KOPT-K1 (cell line): Measurements from ENCODE around the gene C19orf53.

Source experiments
- H3K27ac ChIP-seq: fragments of 200-600 bp; sonication (generic); 2 replicates; pipeline ENCODE4 v1.5.1; 2016; ENCODE audit warnings: antibody characterized with exemption, mild to moderate bottlenecking, low read depth, low read length; ENCODE audit not compliant: poor library complexity, severe bottlenecking
- H3K36me3 ChIP-seq: fragments of 200-600 bp; sonication (generic); 2 replicates; pipeline ENCODE4 v1.5.1; 2017; ENCODE audit warnings: antibody characterized with exemption, mild to moderate bottlenecking, low read length, moderate library complexity; ENCODE audit not compliant: insufficient read depth
- H3K9me3 ChIP-seq: fragments of 200-600 bp; sonication (generic); 2 replicates; pipeline ENCODE4 v1.5.1; 2017; ENCODE audit warnings: antibody characterized with exemption, low read length, mild to moderate bottlenecking; ENCODE audit not compliant: insufficient read depth, poor library complexity, severe bottlenecking

The C19orf53 gene

DNA sequence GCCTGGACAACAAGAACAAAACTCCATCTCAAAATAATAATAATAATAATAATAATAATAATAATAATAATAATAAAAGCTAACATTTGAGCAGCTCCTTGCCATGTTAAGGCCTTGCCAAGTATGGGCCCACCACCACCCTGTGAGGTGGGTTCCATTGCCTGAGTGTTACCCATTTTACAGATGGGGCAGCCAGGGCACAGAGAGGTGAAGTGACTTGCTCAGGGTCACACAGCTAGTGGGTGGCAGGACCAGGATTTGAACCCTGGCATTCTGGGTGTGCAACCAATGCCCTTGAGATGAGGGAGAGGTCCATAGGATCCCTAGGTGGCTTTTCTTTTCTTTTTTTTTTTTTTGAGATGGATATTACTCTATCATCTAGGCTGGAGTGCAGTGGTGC is 50.4 kb downstream of the C19orf53 start:
- H3K27ac ChIP-seq = no peak overlapping the region
- H3K9me3 ChIP-seq = no peaks in the 10 kb centered on the region
- H3K36me3 ChIP-seq = no peaks in the 10 kb centered on the region

DNA sequence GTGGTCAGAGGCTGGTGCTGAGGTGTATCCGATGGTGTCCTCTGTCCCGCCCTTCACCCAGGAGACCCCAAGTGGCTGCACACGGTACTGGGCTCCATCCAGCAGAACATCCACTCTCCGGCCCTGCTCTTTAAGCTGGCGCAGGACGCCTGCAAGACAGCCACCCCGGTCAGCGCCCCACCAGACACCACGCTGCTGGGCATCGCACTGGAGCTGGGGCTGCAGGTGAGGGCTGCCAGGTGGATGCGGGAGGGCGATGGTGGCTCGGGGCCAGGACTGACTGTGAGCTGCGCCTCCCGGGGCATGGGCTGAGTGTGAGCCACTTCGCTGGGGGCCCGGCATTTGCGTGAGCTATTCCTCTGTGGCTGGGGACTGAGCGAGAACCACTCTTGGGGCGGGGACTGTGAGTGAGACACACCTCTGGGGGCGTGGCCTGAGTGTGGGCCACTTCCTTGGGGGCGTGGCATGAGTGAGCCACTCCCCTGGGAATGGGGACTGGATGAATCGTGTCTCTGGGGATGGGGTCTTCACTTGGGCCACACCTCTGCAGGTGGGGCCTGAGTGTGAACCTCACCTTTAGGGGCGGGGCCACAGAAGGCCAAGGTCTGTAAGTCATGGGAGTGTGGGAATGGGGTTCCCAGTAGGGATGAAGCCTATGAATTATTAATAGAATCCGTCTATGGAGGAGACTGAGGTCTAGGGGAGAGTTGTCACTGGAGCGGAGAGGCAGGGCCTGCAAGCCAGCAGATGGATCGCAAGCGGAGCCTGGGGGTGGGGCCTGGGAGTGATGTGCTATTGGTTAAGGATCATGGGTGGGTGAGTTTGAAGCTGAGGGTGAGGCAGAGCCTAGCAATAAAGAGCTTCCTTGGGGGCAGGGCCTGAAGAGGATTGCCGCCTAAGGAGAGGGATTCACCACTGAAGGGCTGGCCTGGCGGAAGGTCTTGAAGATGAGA is 51.5 kb downstream of the C19orf53 start:
- H3K9me3 ChIP-seq = no peaks in the 10 kb centered on the region
- H3K27ac ChIP-seq = no peak overlapping the region
- no peaks in the 10 kb centered on the region for H3K36me3 ChIP-seq

- no peak overlapping the region for H3K27ac ChIP-seq
- no peaks in the 10 kb centered on the region for H3K36me3 ChIP-seq
- H3K9me3 ChIP-seq = no peaks in the 10 kb centered on the region
These were observed 52.5 kb downstream of the C19orf53 start for GRCh38 chr19:13826652-13827235.

GRCh38 chr19:13827656-13828055 is 53.4 kb downstream of the C19orf53 start:
- no peak overlapping the region for H3K27ac ChIP-seq
- no peaks in the 10 kb centered on the region for H3K9me3 ChIP-seq
- H3K36me3 ChIP-seq = no peaks in the 10 kb centered on the region
